ENCODE results near the gene CFAP20DC.

The CFAP20DC gene

GRCh38 chr3:58946875-58947274 is 103.0 kb downstream of the CFAP20DC start:
- WGBS, result 100% methylated on average over 1 of the region's 2 CpGs
- no peak overlapping the region for H2BK12ac ChIP-seq (ENCODE audit: low read length in 2 of 2)
- DNase-seq, result no peak

GRCh38 chr3:58938057-58938456 is 111.8 kb downstream of the CFAP20DC start:
- no peak overlapping the region for H3K23ac ChIP-seq (ENCODE audit: low read length in 2 of 2)
- peaks cover 0 to 3% of the 10 kb centered on the region in 2 experiments for H3K36me3 ChIP-seq (ENCODE audit: control insufficient read depth in 1 of 2, insufficient read depth in 2 of 2, low read depth in 1 of 2, low read length in 2 of 2)
- no peak overlapping the region for H3K4me2 ChIP-seq (ENCODE audit: low read length, poor library complexity, severe bottlenecking)
- no peak overlapping the region for H4K91ac ChIP-seq (ENCODE audit: low read length)
- H3K4me1 ChIP-seq (ENCODE audit: control insufficient read depth, insufficient read depth, low read depth, low read length), result no peaks in the 10 kb centered on the region
- H3K9me3 ChIP-seq (ENCODE audit: control insufficient read depth, low read length), result no peaks in the 10 kb centered on the region
- H3K9ac ChIP-seq (ENCODE audit: low read length), result no peak overlapping the region
- H2BK5ac ChIP-seq (ENCODE audit: low read depth, low read length, poor library complexity, severe bottlenecking), result no peak overlapping the region
- no peak overlapping the region for H2AFZ ChIP-seq (ENCODE audit: low read depth, low read length)
- H2AK5ac ChIP-seq (ENCODE audit: low read length, severe bottlenecking), result no peak overlapping the region
- no peak overlapping the region for H3K4ac ChIP-seq (ENCODE audit: low read depth in 1 of 2, low read length in 2 of 2)
- no peak overlapping the region for H2BK120ac ChIP-seq (ENCODE audit: low read depth, low read length)
- WGBS, result 93% methylated on average over 2 of the region's 2 CpGs
- H4K8ac ChIP-seq (ENCODE audit: low read length), result no peak overlapping the region
- H3K14ac ChIP-seq (ENCODE audit: low read length in 2 of 2), result no peak overlapping the region
- H2BK12ac ChIP-seq (ENCODE audit: low read length in 2 of 2), result no peak overlapping the region
- H2BK15ac ChIP-seq (ENCODE audit: low read depth, poor library complexity, severe bottlenecking), result no peak overlapping the region
- H3K18ac ChIP-seq (ENCODE audit: low read depth in 1 of 2, low read length in 2 of 2), result no peak overlapping the region
- H3K27me3 ChIP-seq (ENCODE audit: control insufficient read depth in 1 of 2, insufficient read depth in 1 of 2, low read length in 2 of 2), result no peaks in the 10 kb centered on the region
- no peak overlapping the region for H3K27ac ChIP-seq (ENCODE audit: low read length, poor library complexity, severe bottlenecking)
- no peaks in the 10 kb centered on the region for H3K79me1 ChIP-seq (replicated peaks; ENCODE audit: low read length, poor library complexity, severe bottlenecking)
- no peak overlapping the region for H3K4me3 ChIP-seq (ENCODE audit: insufficient read depth in 1 of 2, low read depth in 1 of 2, low read length in 2 of 2)
- DNase-seq, result no peak

More at GRCh38 chr3:58946875-58947274, 103.0 kb downstream of the CFAP20DC start:
- Histone ChIP-seq H2AK5ac (ENCODE audit: low read length, severe bottlenecking) (no peak overlapping the region), H3K18ac (ENCODE audit: low read depth in 1 of 2, low read length in 2 of 2) (no peak overlapping the region), H2AFZ (ENCODE audit: low read depth, low read length) (no peak overlapping the region), H3K9me3 (ENCODE audit: control insufficient read depth, low read length) (no peaks in the 10 kb centered on the region), H3K23ac (ENCODE audit: low read length in 2 of 2) (no peak overlapping the region), H4K91ac (ENCODE audit: low read length) (no peak overlapping the region), H3K4me3 (ENCODE audit: insufficient read depth in 1 of 2, low read depth in 1 of 2, low read length in 2 of 2) (no peak overlapping the region), H3K14ac (ENCODE audit: low read length in 2 of 2) (no peak overlapping the region), H2BK15ac (ENCODE audit: low read depth, poor library complexity, severe bottlenecking) (no peak overlapping the region), H3K79me1 (replicated peaks; ENCODE audit: low read length, poor library complexity, severe bottlenecking) (no peaks in the 10 kb centered on the region), H3K9ac (ENCODE audit: low read length) (no peak overlapping the region), H3K4ac (ENCODE audit: low read depth in 1 of 2, low read length in 2 of 2) (no peak overlapping the region), H2BK120ac (ENCODE audit: low read depth, low read length) (no peak overlapping the region), H3K36me3 (ENCODE audit: control insufficient read depth in 1 of 2, insufficient read depth in 2 of 2, low read depth in 1 of 2, low read length in 2 of 2) (no peaks in the 10 kb centered on the region), H3K27me3 (ENCODE audit: control insufficient read depth in 1 of 2, insufficient read depth in 1 of 2, low read length in 2 of 2) (no peaks in the 10 kb centered on the region), H3K4me2 (ENCODE audit: low read length, poor library complexity, severe bottlenecking) (no peak overlapping the region), H4K8ac (ENCODE audit: low read length) (no peak overlapping the region), H3K27ac (ENCODE audit: low read length, poor library complexity, severe bottlenecking) (no peak overlapping the region), H3K4me1 (ENCODE audit: control insufficient read depth, insufficient read depth, low read depth, low read length) (no peaks in the 10 kb centered on the region), H2BK5ac (ENCODE audit: low read depth, low read length, poor library complexity, severe bottlenecking) (no peak overlapping the region)

DNA sequence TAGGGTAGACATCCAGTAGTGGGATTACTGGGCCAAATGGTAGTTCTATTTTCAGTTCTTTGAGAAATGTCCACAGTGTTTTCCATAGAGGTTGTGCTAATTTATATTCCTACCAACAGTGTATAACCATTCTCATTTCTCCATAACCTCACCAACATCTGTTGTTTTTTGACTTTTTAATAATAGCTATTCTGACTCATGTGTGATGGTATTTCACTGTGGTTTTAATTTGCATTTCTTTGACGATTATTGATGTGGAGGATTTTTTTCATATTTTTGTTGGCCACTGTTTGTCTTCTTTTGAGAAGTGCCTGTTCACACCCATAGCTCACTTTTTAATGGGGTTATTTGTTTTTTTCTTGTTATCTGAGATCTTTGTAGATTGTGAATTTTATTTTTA is 125.2 kb downstream of the CFAP20DC start:
- Histone ChIP-seq H3K9me3 (ENCODE audit: control insufficient read depth, low read length) (peaks cover 18% of the 10 kb centered on the region), H3K23ac (ENCODE audit: low read length in 2 of 2) (no peak overlapping the region), H3K79me1 (replicated peaks; ENCODE audit: low read length, poor library complexity, severe bottlenecking) (no peaks in the 10 kb centered on the region), H2AFZ (ENCODE audit: low read depth, low read length) (no peak overlapping the region), H3K4me2 (ENCODE audit: low read length, poor library complexity, severe bottlenecking) (no peak overlapping the region), H3K27ac (ENCODE audit: low read length, poor library complexity, severe bottlenecking) (no peak overlapping the region), H3K4me1 (ENCODE audit: control insufficient read depth, insufficient read depth, low read depth, low read length) (no peaks in the 10 kb centered on the region), H3K4ac (ENCODE audit: low read depth in 1 of 2, low read length in 2 of 2) (no peak overlapping the region), H4K91ac (ENCODE audit: low read length) (no peak overlapping the region), H3K4me3 (ENCODE audit: insufficient read depth in 1 of 2, low read depth in 1 of 2, low read length in 2 of 2) (no peak overlapping the region), H2BK5ac (ENCODE audit: low read depth, low read length, poor library complexity, severe bottlenecking) (no peak overlapping the region), H2BK12ac (ENCODE audit: low read length in 2 of 2) (no peak overlapping the region), H2BK120ac (ENCODE audit: low read depth, low read length) (no peak overlapping the region), H3K14ac (ENCODE audit: low read length in 2 of 2) (no peak overlapping the region), H3K27me3 (ENCODE audit: control insufficient read depth in 1 of 2, insufficient read depth in 1 of 2, low read length in 2 of 2) (no peaks in the 10 kb centered on the region), H3K9ac (ENCODE audit: low read length) (no peak overlapping the region), H2AK5ac (ENCODE audit: low read length, severe bottlenecking) (no peak overlapping the region), H3K36me3 (ENCODE audit: control insufficient read depth in 1 of 2, insufficient read depth in 2 of 2, low read depth in 1 of 2, low read length in 2 of 2) (no peaks in the 10 kb centered on the region), H2BK15ac (ENCODE audit: low read depth, poor library complexity, severe bottlenecking) (no peak overlapping the region), H3K18ac (ENCODE audit: low read depth in 1 of 2, low read length in 2 of 2) (no peak overlapping the region), H4K8ac (ENCODE audit: low read length) (no peak overlapping the region)
- DNase-seq, result no peak
- 69% methylated on average over 1 of the region's 1 CpG for whole genome bisulfite sequencing

DNA sequence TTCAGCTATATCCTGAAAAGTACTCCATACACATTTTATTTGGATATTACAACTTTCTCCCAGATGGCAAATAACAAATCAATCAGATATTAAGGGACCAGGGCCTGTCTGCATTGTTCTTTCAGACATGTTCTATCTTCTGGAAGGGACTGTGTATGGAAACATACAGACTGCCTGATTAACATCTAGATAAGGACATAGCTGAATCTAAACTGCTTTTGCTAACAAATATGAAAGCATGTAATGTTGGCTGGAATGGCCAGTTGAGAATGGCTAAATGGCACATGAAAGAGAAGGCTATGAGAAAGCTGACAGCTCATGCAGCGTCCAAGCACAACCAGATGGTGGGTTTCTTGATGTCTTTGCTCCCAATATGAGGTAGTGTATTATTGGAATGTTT is 149.4 kb downstream of the CFAP20DC start:
- Histone ChIP-seq H3K9ac (ENCODE audit: low read length) (no peak overlapping the region), H2AK5ac (ENCODE audit: low read length, severe bottlenecking) (no peak overlapping the region), H2BK15ac (ENCODE audit: low read depth, poor library complexity, severe bottlenecking) (no peak overlapping the region), H3K18ac (ENCODE audit: low read depth in 1 of 2, low read length in 2 of 2) (no peak overlapping the region), H3K4me3 (ENCODE audit: insufficient read depth in 1 of 2, low read depth in 1 of 2, low read length in 2 of 2) (no peak overlapping the region), H3K23ac (ENCODE audit: low read length in 2 of 2) (no peak overlapping the region), H3K36me3 (ENCODE audit: control insufficient read depth in 1 of 2, insufficient read depth in 2 of 2, low read depth in 1 of 2, low read length in 2 of 2) (no peaks in the 10 kb centered on the region), H3K14ac (ENCODE audit: low read length in 2 of 2) (no peak overlapping the region), H2BK120ac (ENCODE audit: low read depth, low read length) (no peak overlapping the region), H2BK12ac (ENCODE audit: low read length in 2 of 2) (no peak overlapping the region), H4K91ac (ENCODE audit: low read length) (no peak overlapping the region), H4K8ac (ENCODE audit: low read length) (no peak overlapping the region), H2AFZ (ENCODE audit: low read depth, low read length) (no peak overlapping the region), H3K4ac (ENCODE audit: low read depth in 1 of 2, low read length in 2 of 2) (no peak overlapping the region), H3K4me1 (ENCODE audit: control insufficient read depth, insufficient read depth, low read depth, low read length) (peaks cover 2% of the 10 kb centered on the region), H3K9me3 (ENCODE audit: control insufficient read depth, low read length) (peaks cover 3% of the 10 kb centered on the region), H3K4me2 (ENCODE audit: low read length, poor library complexity, severe bottlenecking) (no peak overlapping the region), H2BK5ac (ENCODE audit: low read depth, low read length, poor library complexity, severe bottlenecking) (no peak overlapping the region), H3K27me3 (ENCODE audit: control insufficient read depth in 1 of 2, insufficient read depth in 1 of 2, low read length in 2 of 2) (no peaks in the 10 kb centered on the region), H3K79me1 (replicated peaks; ENCODE audit: low read length, poor library complexity, severe bottlenecking) (no peaks in the 10 kb centered on the region), H3K27ac (ENCODE audit: low read length, poor library complexity, severe bottlenecking) (no peak overlapping the region)
- DNase-seq, result no peak
- WGBS, result 75% methylated on average over 1 of the region's 1 CpG
